NT2/D1 (cell line): ENCODE data around the gene POGK.
A peak's percentile ranks its signal among the peaks of the same experiment; 100 is the strongest.

ENCODE experiments used
- DNase-seq: peaks from one replicate; pipeline ENCODE4 v3.0.0-alpha.2; 2011; ENCODE audit warnings: low read depth, low spot score
- H3K27me3 ChIP-seq: 2 replicates; pipeline ENCODE4 v1.6.0; 2011; ENCODE audit warnings: mild to moderate bottlenecking; ENCODE audit not compliant: insufficient read length, insufficient read depth
- H3K36me3 ChIP-seq: 2 replicates; pipeline ENCODE4 v1.6.1; 2011; ENCODE audit warnings: mild to moderate bottlenecking, low read length, mixed read lengths; ENCODE audit not compliant: insufficient read depth, insufficient read length
- H3K4me1 ChIP-seq: 2 replicates; pipeline ENCODE4 v1.5.1; 2011; ENCODE audit not compliant: insufficient read depth, insufficient read length
- H3K4me3 ChIP-seq: 2 replicates; pipeline ENCODE4 v1.5.1; 2011; ENCODE audit warnings: low read depth; ENCODE audit not compliant: insufficient read length
- H3K9ac ChIP-seq: 2 replicates; pipeline ENCODE4 v1.6.0; 2011; ENCODE audit warnings: low read depth; ENCODE audit not compliant: insufficient read length
- H3K9me3 ChIP-seq: 2 replicates; pipeline ENCODE4 v1.5.1; 2011; ENCODE audit warnings: mild to moderate bottlenecking, low read length; ENCODE audit not compliant: insufficient read depth
- SUZ12 ChIP-seq: IDR thresholded peaks from 2 replicates; pipeline ENCODE4 v1.6.1; 2011; ENCODE audit not compliant: insufficient read length, insufficient read depth; ENCODE audit errors: extremely low read depth
- YY1 ChIP-seq: IDR thresholded peaks from 2 replicates; pipeline ENCODE4 v1.6.1; 2011; ENCODE audit not compliant: insufficient read length, insufficient read depth
- ZNF274 ChIP-seq: IDR thresholded peaks from 2 replicates; pipeline ENCODE4 v1.6.1; 2011; ENCODE audit warnings: mild to moderate bottlenecking, low read depth, low read length

POGK gene

GRCh38 chr1:166843322-166843721 lies 4.0 kb downstream of the POGK start:
- Histone ChIP-seq H3K36me3 (peaks cover 82% of the 10 kb centered on the region), H3K4me1 (peaks cover 7% of the 10 kb centered on the region)

DNA sequence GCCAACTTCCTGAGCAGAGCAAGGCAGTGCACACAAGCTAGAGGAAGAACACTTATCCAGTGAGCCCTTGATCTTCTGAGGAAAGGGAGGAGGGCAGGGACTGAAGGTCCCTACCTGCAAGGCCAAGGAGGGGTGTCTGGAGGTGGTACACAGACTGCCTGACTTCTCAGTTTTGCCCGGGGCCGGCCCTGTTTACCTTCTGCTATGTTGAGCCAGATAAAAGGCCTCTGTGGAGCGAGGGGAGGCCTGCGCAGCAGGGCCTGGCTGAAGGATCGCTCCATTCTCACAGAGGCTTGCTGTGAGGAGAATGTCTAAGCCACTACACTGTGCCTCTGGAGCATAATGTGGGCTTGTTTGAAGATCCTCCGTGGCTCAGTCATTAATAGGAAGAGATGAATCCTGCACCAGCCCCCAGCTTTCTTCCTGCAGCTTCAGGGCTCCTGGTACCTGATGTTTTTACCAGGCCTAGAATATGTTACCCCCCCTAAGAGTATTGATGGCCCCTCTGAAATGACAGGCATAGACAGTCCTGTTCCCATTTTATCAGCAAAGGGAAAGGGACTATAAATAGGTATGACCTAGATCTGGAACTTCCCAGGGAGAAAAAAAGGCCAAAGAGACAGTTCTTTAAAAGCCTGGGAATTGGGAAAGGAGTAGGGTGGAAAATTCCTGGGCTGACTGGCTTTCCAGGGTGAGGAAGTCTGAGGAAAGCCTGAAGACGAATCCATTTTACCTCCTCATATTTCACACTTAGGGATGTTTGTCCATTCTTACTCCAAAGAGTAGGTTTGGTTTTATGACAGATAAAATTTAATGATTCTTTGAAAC lies 4.7 kb downstream of the POGK start:
- peaks cover 89% of the 10 kb centered on the region for H3K36me3 ChIP-seq

More at GRCh38 chr1:166843322-166843721, 4.0 kb downstream of the POGK start:
- no peak for DNase-seq
- Histone ChIP-seq H3K9ac (peak overlapping the region; percentile 7), H3K4me3 (no peak overlapping the region), H3K27me3 (no peaks in the 10 kb centered on the region), H3K9me3 (no peaks in the 10 kb centered on the region)
- TF ChIP-seq SUZ12 (no peak), YY1 (no peak), ZNF274 (no peak)

GRCh38 chr1:166844791-166845190 lies 5.5 kb downstream of the POGK start:
- no peaks in the 10 kb centered on the region for H3K9me3 ChIP-seq
- H3K9ac ChIP-seq, result no peak overlapping the region
- TF ChIP-seq ZNF274, result no peak
- TF ChIP-seq SUZ12, result no peak
- no peak for TF ChIP-seq YY1
- peaks cover 4% of the 10 kb centered on the region for H3K4me1 ChIP-seq
- H3K27me3 ChIP-seq, result no peaks in the 10 kb centered on the region
- peaks cover 97% of the 10 kb centered on the region for H3K36me3 ChIP-seq
- no peak for DNase-seq
- H3K4me3 ChIP-seq, result no peak overlapping the region

More for the DNA sequence above, 4.7 kb downstream of the POGK start:
- no peaks in the 10 kb centered on the region for H3K27me3 ChIP-seq
- H3K4me3 ChIP-seq, result no peak overlapping the region
- H3K9ac ChIP-seq, result peak overlapping the region; percentile 7
- no peak for DNase-seq
- peaks cover 4% of the 10 kb centered on the region for H3K4me1 ChIP-seq
- no peak for TF ChIP-seq ZNF274
- no peaks in the 10 kb centered on the region for H3K9me3 ChIP-seq

DNA sequence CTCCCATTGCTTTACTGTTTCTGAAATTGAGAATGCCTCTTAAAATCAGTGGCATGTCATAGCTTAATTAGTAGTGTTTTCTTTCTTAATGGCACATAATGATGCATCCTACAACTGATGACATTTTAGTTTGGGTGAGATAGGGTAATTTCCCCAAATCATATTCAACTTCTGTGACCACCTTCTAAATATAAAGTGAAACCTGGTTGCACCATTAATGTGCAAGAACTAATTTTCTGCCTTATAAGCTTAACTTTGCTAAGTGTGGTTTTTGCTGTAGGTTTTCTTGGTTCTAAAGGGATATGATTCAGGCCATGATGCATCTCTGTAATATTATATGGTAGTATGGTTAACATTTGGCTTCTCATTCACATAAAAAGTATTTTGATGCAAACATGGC lies 8.9 kb downstream of the POGK start:
- Histone ChIP-seq H3K36me3 (peaks cover 100% of the 10 kb centered on the region), H3K9me3 (no peaks in the 10 kb centered on the region), H3K4me1 (peaks cover 3% of the 10 kb centered on the region), H3K27me3 (no peaks in the 10 kb centered on the region), H3K9ac (no peak overlapping the region), H3K4me3 (no peak overlapping the region)
- DNase-seq, result no peak
- no peak for TF ChIP-seq YY1
- TF ChIP-seq ZNF274, result no peak
- no peak for TF ChIP-seq SUZ12

DNA sequence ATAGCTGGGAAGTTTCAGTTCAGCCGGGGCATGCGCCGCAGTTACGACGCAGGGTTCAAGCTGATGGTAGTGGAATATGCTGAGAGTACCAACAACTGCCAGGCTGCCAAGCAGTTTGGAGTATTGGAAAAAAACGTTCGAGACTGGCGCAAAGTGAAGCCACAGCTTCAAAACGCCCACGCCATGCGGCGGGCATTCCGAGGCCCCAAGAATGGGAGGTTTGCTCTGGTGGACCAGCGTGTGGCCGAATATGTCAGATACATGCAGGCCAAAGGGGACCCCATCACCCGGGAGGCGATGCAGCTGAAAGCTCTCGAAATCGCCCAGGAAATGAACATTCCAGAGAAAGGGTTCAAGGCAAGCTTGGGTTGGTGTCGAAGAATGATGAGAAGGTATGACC lies 9.9 kb downstream of the POGK start:
- no peak for DNase-seq
- Histone ChIP-seq H3K36me3 (peaks cover 100% of the 10 kb centered on the region), H3K4me1 (no peaks in the 10 kb centered on the region), H3K9ac (no peak overlapping the region), H3K9me3 (no peaks in the 10 kb centered on the region), H3K27me3 (no peaks in the 10 kb centered on the region), H3K4me3 (no peak overlapping the region)
- TF ChIP-seq YY1, result no peak
- TF ChIP-seq SUZ12, result no peak
- TF ChIP-seq ZNF274, result no peak

- Histone ChIP-seq H3K9me3 (no peaks in the 10 kb centered on the region), H3K4me3 (no peak overlapping the region), H3K27me3 (no peaks in the 10 kb centered on the region), H3K4me1 (no peaks in the 10 kb centered on the region), H3K36me3 (peaks cover 98% of the 10 kb centered on the region), H3K9ac (no peak overlapping the region)
- TF ChIP-seq SUZ12, result no peak
- no peak for TF ChIP-seq ZNF274
- no peak for TF ChIP-seq YY1
- DNase-seq, result no peak
Observed at GRCh38 chr1:166852918-166853317, 13.6 kb downstream of the POGK start.

DNA sequence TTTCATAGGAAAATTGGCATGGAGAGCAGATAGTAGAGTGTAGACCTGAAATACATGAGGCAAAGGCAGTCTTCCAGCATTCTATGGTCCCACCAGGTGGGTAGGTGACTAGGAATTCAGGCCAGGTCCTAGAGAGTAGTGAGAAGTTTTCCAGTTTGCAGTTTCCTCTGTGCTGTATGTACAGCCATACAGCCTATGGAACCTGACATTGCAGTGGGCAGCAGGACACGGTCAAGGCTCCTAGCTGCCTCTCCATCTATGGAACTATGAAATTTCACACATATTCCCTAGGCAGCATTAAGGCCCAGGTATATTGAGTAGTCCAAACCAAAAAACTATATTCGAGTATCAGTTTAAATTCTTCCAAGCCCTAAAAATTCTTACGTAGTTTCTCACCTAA lies 16.3 kb downstream of the POGK start:
- TF ChIP-seq ZNF274, result no peak
- no peak for TF ChIP-seq SUZ12
- no peak for TF ChIP-seq YY1
- Histone ChIP-seq H3K36me3 (peaks cover 95% of the 10 kb centered on the region), H3K4me3 (no peak overlapping the region), H3K27me3 (no peaks in the 10 kb centered on the region), H3K9me3 (no peaks in the 10 kb centered on the region), H3K4me1 (no peaks in the 10 kb centered on the region), H3K9ac (no peak overlapping the region)
- no peak for DNase-seq
